SK-N-SH treated with all-trans-retinoic acid at 6 μM for 48 hours (cell line): ENCODE results near the gene PDGFD.

Source experiments
- ATAC-seq: fragments of 200-7000 bp; cut with Tn5 transposase; 3 replicates; pipeline ENCODE4 v1.9.1; 2020; ENCODE audit warnings: mild to moderate bottlenecking, moderate library complexity
- ARNTL ChIP-seq: fragments of 450-650 bp; formaldehyde crosslinking; IDR thresholded peaks from 2 replicates; pipeline ENCODE4 v1.5.0; 2020; ENCODE audit warnings: low read depth, mild to moderate bottlenecking, moderate library complexity, borderline replicate concordance
- BACH2 ChIP-seq: fragments of 250-450 bp; sonication (Bioruptor Pico); IDR thresholded peaks from 2 replicates; pipeline ENCODE4 v1.9.0; 2021; ENCODE audit warnings: mild to moderate bottlenecking, borderline replicate concordance
- CREB5 ChIP-seq: fragments of 250-450 bp; sonication (Bioruptor Pico); IDR thresholded peaks from 2 replicates; pipeline ENCODE4 v1.5.1; 2020; ENCODE audit warnings: low read depth, mild to moderate bottlenecking, moderate library complexity
- CSDC2 ChIP-seq: fragments of 250-450 bp; sonication (Bioruptor Pico); IDR thresholded peaks from 2 replicates; pipeline ENCODE4 v1.5.0; 2020; ENCODE audit warnings: mild to moderate bottlenecking, moderate library complexity
- CSRNP3 ChIP-seq: fragments of 250-450 bp; sonication (Bioruptor Pico); IDR thresholded peaks from 2 replicates; pipeline ENCODE4 v1.5.1; 2021; ENCODE audit warnings: mild to moderate bottlenecking, moderate library complexity
- ESRRG ChIP-seq: fragments of 250-450 bp; sonication (Bioruptor Pico); IDR thresholded peaks from 2 replicates; pipeline ENCODE4 v1.6.1; 2021; ENCODE audit warnings: mild to moderate bottlenecking
- GLIS3 ChIP-seq: fragments of 250-450 bp; sonication (Bioruptor Pico); IDR thresholded peaks from 2 replicates; pipeline ENCODE4 v1.5.0; 2020; ENCODE audit warnings: mild to moderate bottlenecking, moderate library complexity
- ISL1 ChIP-seq: fragments of 250-450 bp; sonication (Bioruptor Pico); IDR thresholded peaks from 2 replicates; pipeline ENCODE4 v2.1.2; 2022; ENCODE audit warnings: mild to moderate bottlenecking, moderate library complexity
- PATZ1 ChIP-seq: fragments of 250-450 bp; sonication (Bioruptor Pico); IDR thresholded peaks from 2 replicates; pipeline ENCODE4 v1.8.0; 2020; ENCODE audit warnings: mild to moderate bottlenecking, moderate library complexity, borderline replicate concordance
- POU6F1 ChIP-seq: fragments of 250-450 bp; sonication (Bioruptor Pico); IDR thresholded peaks from 2 replicates; pipeline ENCODE4 v1.8.0; 2021; ENCODE audit warnings: low read depth, mild to moderate bottlenecking, moderate library complexity, borderline replicate concordance
- PPARA ChIP-seq: fragments of 250-450 bp; sonication (Bioruptor Pico); IDR thresholded peaks from 2 replicates; pipeline ENCODE4 v1.5.0; 2020; ENCODE audit warnings: mild to moderate bottlenecking, borderline replicate concordance
- RARB ChIP-seq: fragments of 250-450 bp; sonication (Bioruptor Pico); IDR thresholded peaks from 2 replicates; pipeline ENCODE4 v1.8.0; 2021; ENCODE audit warnings: mild to moderate bottlenecking, moderate library complexity
- SNAI2 ChIP-seq: fragments of 250-450 bp; sonication (Bioruptor Pico); IDR thresholded peaks from 2 replicates; pipeline ENCODE4 v1.5.0; 2020; ENCODE audit warnings: mild to moderate bottlenecking, moderate library complexity
- TOX ChIP-seq: fragments of 250-450 bp; sonication (Bioruptor Pico); IDR thresholded peaks from 2 replicates; pipeline ENCODE4 v1.8.0; 2021; ENCODE audit warnings: mild to moderate bottlenecking, moderate library complexity, borderline replicate concordance
- ZC3H10 ChIP-seq: fragments of 250-450 bp; sonication (Bioruptor Pico); IDR thresholded peaks from 2 replicates; pipeline ENCODE4 v1.5.1; 2021; ENCODE audit warnings: mild to moderate bottlenecking, moderate library complexity
- ZFP3 ChIP-seq: fragments of 250-450 bp; sonication (Bioruptor Pico); IDR thresholded peaks from 2 replicates; pipeline ENCODE4 v1.5.0; 2020; ENCODE audit warnings: mild to moderate bottlenecking, moderate library complexity
- ZFP30 ChIP-seq: fragments of 450-650 bp; formaldehyde crosslinking; IDR thresholded peaks from 2 replicates; pipeline ENCODE4 v1.5.0; 2022; ENCODE audit warnings: mild to moderate bottlenecking, moderate library complexity
- ZNF565 ChIP-seq: fragments of 450-650 bp; formaldehyde crosslinking; conservative IDR thresholded peaks from 2 replicates; pipeline ENCODE4 v1.5.0; 2020; ENCODE audit warnings: low read depth, mild to moderate bottlenecking, moderate library complexity
- ZNF70 ChIP-seq: fragments of 450-650 bp; formaldehyde crosslinking; IDR thresholded peaks from 2 replicates; pipeline ENCODE4 v1.5.0; 2020; ENCODE audit warnings: mild to moderate bottlenecking, moderate library complexity
- ZNF8 ChIP-seq: fragments of 450-650 bp; formaldehyde crosslinking; IDR thresholded peaks from 2 replicates; pipeline ENCODE4 v1.5.0; 2020; ENCODE audit warnings: mild to moderate bottlenecking, moderate library complexity
- TF ChIP-seq, protein P1 (sequence below): fragments of 250-450 bp; sonication (Bioruptor Pico); IDR thresholded peaks from 2 replicates; pipeline ENCODE4 v1.5.0; 2020; ENCODE audit warnings: mild to moderate bottlenecking, moderate library complexity

Gene PDGFD

DNA sequence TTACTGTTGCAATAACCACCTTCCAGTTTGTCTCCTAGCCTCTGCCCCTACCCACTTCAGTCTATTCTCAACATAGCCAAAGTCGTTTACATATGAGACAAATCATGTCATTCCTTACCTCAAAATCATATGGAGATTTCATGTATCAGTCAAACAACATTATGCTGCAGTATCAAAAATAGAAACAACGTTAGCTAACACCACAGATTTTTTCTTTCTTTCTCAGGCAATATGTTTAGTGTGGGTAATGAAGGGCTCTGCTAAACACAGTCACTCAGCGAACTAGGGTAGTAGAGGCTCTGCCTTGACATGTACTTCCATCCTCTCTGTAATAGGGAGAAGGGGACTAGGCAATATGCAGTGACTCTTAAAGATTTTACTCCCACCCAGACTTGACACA, 268.8 kb downstream of the PDGFD start:
- no peak for ATAC-seq
- TF ChIP-seq RARB (no peak), ZC3H10 (no peak), TOX (no peak), ESRRG (no peak), CSDC2 (CRISPR knock-in tag) (no peak), ARNTL (CRISPR knock-in tag) (no peak), PATZ1 (no peak), GLIS3 (CRISPR knock-in tag) (no peak)
- TF ChIP-seq, all 23 proteins: peak for 0

DNA sequence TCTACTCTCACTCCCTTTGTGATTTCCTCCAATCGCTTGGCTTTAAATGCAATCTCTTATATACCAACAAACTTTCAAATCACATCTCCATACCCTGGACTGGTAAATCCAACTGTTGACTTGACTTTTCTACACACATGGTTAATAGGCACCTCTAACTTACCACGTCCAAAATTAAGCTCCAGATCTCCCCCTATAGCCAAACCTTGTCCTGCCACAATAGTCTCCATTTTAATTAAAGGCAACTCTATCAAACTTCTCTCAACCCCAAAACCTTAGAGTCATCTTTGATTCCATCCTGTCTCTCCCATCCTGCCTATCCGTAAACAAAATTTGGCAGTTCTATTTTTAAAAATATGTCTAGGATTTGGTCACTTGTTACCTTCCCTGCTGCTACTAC, 269.3 kb downstream of the PDGFD start:
- TF ChIP-seq ZFP30 (CRISPR knock-in tag) (no peak), ZNF70 (CRISPR knock-in tag) (no peak), ZNF565 (CRISPR knock-in tag) (no peak), ZFP3 (CRISPR knock-in tag) (no peak), CREB5 (no peak), ESRRG (no peak)
- TF ChIP-seq, all 23 proteins: peak for 0
- no peak for ATAC-seq

GRCh38 chr11:103894034-103894433, 269.9 kb downstream of the PDGFD start:
- no peak for ATAC-seq
- TF ChIP-seq CSRNP3 (CRISPR knock-in tag) (no peak), ZNF565 (CRISPR knock-in tag) (no peak), SNAI2 (no peak), POU6F1 (CRISPR knock-in tag) (no peak), ZNF70 (CRISPR knock-in tag) (no peak), ZC3H10 (no peak), ZFP3 (CRISPR knock-in tag) (no peak), BACH2 (no peak), PPARA (CRISPR knock-in tag) (no peak), ZNF8 (CRISPR knock-in tag) (no peak), ISL1 (no peak), CSDC2 (CRISPR knock-in tag) (no peak), CREB5 (no peak), TOX (no peak), PATZ1 (no peak), ESRRG (no peak)
- TF ChIP-seq, all 23 proteins: peak for 0

DNA sequence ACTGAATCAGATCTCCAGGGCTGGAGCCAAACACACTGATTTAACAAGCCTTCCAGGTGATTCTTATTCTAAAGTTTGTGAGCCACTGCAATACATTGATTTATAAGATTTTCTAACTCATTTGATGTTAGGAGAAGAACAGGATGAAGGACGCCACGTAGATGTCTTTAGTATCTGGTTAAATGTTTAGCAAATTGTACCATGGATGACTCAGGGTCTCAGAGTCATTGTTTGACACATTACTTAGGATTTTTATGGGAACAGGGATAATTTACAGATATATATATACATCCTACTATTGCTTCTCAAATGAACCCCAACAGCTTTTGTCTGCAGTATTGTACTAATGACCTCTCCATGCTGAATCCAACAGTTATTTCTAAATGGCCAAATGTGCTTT, 270.6 kb downstream of the PDGFD start:
- no peak; the same call in 2 of the 3 replicates for ATAC-seq
- TF ChIP-seq TOX: no peak
- TF ChIP-seq, protein P1, sequence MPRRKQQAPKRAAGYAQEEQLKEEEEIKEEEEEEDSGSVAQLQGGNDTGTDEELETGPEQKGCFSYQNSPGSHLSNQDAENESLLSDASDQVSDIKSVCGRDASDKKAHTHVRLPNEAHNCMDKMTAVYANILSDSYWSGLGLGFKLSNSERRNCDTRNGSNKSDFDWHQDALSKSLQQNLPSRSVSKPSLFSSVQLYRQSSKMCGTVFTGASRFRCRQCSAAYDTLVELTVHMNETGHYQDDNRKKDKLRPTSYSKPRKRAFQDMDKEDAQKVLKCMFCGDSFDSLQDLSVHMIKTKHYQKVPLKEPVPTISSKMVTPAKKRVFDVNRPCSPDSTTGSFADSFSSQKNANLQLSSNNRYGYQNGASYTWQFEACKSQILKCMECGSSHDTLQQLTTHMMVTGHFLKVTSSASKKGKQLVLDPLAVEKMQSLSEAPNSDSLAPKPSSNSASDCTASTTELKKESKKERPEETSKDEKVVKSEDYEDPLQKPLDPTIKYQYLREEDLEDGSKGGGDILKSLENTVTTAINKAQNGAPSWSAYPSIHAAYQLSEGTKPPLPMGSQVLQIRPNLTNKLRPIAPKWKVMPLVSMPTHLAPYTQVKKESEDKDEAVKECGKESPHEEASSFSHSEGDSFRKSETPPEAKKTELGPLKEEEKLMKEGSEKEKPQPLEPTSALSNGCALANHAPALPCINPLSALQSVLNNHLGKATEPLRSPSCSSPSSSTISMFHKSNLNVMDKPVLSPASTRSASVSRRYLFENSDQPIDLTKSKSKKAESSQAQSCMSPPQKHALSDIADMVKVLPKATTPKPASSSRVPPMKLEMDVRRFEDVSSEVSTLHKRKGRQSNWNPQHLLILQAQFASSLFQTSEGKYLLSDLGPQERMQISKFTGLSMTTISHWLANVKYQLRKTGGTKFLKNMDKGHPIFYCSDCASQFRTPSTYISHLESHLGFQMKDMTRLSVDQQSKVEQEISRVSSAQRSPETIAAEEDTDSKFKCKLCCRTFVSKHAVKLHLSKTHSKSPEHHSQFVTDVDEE: no peak
- TF ChIP-seq ISL1: no peak
- no peak for TF ChIP-seq CREB5
- no peak for TF ChIP-seq ZNF565 (CRISPR knock-in tag)
- TF ChIP-seq ZFP30 (CRISPR knock-in tag): no peak
- TF ChIP-seq RARB: no peak
- no peak for TF ChIP-seq SNAI2
- no peak for TF ChIP-seq CSRNP3 (CRISPR knock-in tag)
- no peak for TF ChIP-seq ZNF8 (CRISPR knock-in tag)
- TF ChIP-seq GLIS3 (CRISPR knock-in tag): no peak
